ENCODE data around the gene ENSA. TPM values are rescaled to one million over a fixed set of nuclear protein-coding genes. Genes with fewer than 3 reads are reported as not detected.

The ENSA gene
- total RNA-seq, 1 experiment from 2014 or later: 212 TPM

- no peak overlapping the region for H3K9ac ChIP-seq (ENCODE audit: extremely low read depth, insufficient read length, low read length)
- H3T11ph ChIP-seq (ENCODE audit: low read length): no peak overlapping the region
- no peak overlapping the region for H4K8ac ChIP-seq (replicated peaks; ENCODE audit: insufficient read length, low read depth, low read length)
- H2BK120ac ChIP-seq (ENCODE audit: low read depth, low read length, poor library complexity, severe bottlenecking): no peak overlapping the region
- H4K20me1 ChIP-seq (ENCODE audit: control insufficient read depth, insufficient read depth, insufficient read length): no peaks in the 10 kb centered on the region
- no peak overlapping the region for H4K5ac ChIP-seq (ENCODE audit: insufficient read length, low read depth, low read length)
- no peaks in the 10 kb centered on the region for H3K79me1 ChIP-seq (ENCODE audit: insufficient read depth, low read depth, low read length, poor library complexity, severe bottlenecking)
- no CpG with 5 or more reads among the region's 12 CpGs for WGBS (ENCODE audit: extremely low coverage, insufficient read length, low lambda C conversion rate)
- Mint-ChIP-seq H3K27me3 (ENCODE audit: low read depth) (no peaks in the 10 kb centered on the region; the same call in 1 of the 2 replicates), H3K4me3 (no peak overlapping the region), H3K36me3 (ENCODE audit: insufficient read depth in 1 of 3, low read depth in 3 of 3) (peaks cover 37 to 59% (median 52%) of the 10 kb centered on the region in 3 experiments; a peak in 6 of 7 replicates), H3K4me1 (peaks cover 18% of the 10 kb centered on the region in 2 experiments), H3K27ac (peak overlapping the region in 2 of 3 experiments; percentile 70 to 82; a peak in 2 of 7 replicates), H3K9me3 (no peaks in the 10 kb centered on the region)
- H3K18ac ChIP-seq (ENCODE audit: insufficient read length, low read depth, low read length): no peak overlapping the region
- H3K4me1 ChIP-seq (ENCODE audit: insufficient read depth, low read length): no peaks in the 10 kb centered on the region; the same call in 1 of the 2 replicates
- H3K4ac ChIP-seq (ENCODE audit: low read depth, low read length): no peak overlapping the region
- no peak overlapping the region for H3K14ac ChIP-seq (ENCODE audit: insufficient read depth, low read length)
- H2BK15ac ChIP-seq (ENCODE audit: low read depth, low read length): no peak overlapping the region
- H4K91ac ChIP-seq (ENCODE audit: insufficient read length, low read depth, low read length): no peak overlapping the region
- H2BK12ac ChIP-seq (ENCODE audit: insufficient read length, low read depth, low read length): no peak overlapping the region
- no peak overlapping the region for H2BK20ac ChIP-seq (ENCODE audit: low read depth, low read length, poor library complexity, severe bottlenecking)
- no peak overlapping the region for H2BK5ac ChIP-seq (ENCODE audit: insufficient read length, low read length)
- no peak overlapping the region for H3K23ac ChIP-seq (ENCODE audit: insufficient read length, low read depth, low read length)
- H3K27me3 ChIP-seq (ENCODE audit: insufficient read depth, low read length): no peaks in the 10 kb centered on the region
- H3K9me3 ChIP-seq (ENCODE audit: control insufficient read depth, low read depth, low read length): no peaks in the 10 kb centered on the region
- DNase-seq: no peak
- no peaks in the 10 kb centered on the region for H3K23me2 ChIP-seq (ENCODE audit: insufficient read length, low read depth, low read length, poor library complexity, severe bottlenecking)
- no peaks in the 10 kb centered on the region for H3K79me2 ChIP-seq (ENCODE audit: insufficient read depth, low read length)
- no peak overlapping the region for H2AK5ac ChIP-seq (ENCODE audit: insufficient read length, low read length)
- H3K56ac ChIP-seq (ENCODE audit: insufficient read length, low read depth, low read length): no peak overlapping the region
- H3K4me2 ChIP-seq (ENCODE audit: insufficient read depth, insufficient read length, low read length): no peak overlapping the region
- H3K27ac ChIP-seq (ENCODE audit: insufficient read length, low read depth, low read length): no peak overlapping the region
- H2AFZ ChIP-seq (ENCODE audit: low read length): no peak overlapping the region
- no peak for TF ChIP-seq CTCF (conservative IDR thresholded peaks at IDR 0.05)
Observed at GRCh38 chr1:150613061-150613920, 16.1 kb downstream of the ENSA start.
